Measurements from ENCODE around the gene NSG1. TPM values are rescaled to one million over a fixed set of nuclear protein-coding genes. Genes with fewer than 3 reads are reported as not detected.

The NSG1 gene
- total and polyA plus RNA-seq, 2 of the 4 experiments (the other 2 are of a cell fraction): 0.72 to 1.6 TPM

DNA sequence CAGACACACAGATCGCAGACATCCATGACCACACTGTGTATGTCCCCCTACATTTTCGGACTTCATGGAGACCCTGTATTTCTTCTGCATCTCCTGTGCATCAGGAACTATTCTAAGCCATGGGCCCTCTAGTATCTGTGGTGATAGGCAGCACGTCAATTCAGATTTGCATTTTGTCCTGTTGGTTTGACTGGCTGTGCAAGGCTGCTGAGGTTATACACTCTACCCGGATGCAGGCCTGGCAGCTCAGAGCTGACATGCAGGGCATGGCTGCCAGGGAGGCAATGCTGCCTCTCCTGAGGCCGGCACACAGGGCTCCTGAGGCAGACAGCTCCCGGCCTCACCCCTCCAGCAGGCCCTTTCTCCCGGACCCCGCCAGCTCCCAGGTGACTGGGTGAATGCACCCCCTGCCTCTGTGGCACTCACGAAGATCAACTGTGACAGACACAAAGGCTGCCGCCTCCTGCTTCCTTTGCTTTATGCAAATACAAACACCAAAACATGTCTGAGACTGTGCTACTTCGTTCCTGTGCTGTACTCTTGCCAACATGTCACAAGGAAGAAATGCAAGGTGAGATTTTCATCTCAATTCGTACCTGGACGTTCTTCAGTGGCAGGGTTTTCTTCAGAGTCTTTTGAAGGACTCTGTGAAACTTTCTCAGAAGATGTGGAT lies 51.0 kb downstream of the NSG1 start:
- 96% methylated on average over 5 of the region's 13 CpGs; no CpG with 5 or more reads in 1 of the 2 experiments for WGBS, 2 experiments (ENCODE audit: extremely low coverage in 2 of 2, insufficient read length in 1 of 2)
- peaks cover 18% of the 10 kb centered on the region for H3K9me1 ChIP-seq (ENCODE audit: insufficient read depth, low read length)
- H2BK20ac ChIP-seq (ENCODE audit: low read depth, low read length): no peak overlapping the region
- H3K4me2 ChIP-seq (ENCODE audit: low read depth, low read length): no peak overlapping the region
- POLR2A ChIA-PET (ENCODE audit: unreplicated experiment): no interaction called here
- dilution Hi-C loops (cut with HindIII; ENCODE audit: low sequenced_read_pairs, unreplicated experiment) (no loop called here), in situ Hi-C loops (cut with MboI; ENCODE audit: low sequenced_read_pairs) (no loop called here), intact Hi-C loops (cut with micrococcal nuclease) (no loop called here)
- no peak overlapping the region for H2AK5ac ChIP-seq (ENCODE audit: low read depth, low read length)
- H3K9ac ChIP-seq (ENCODE audit: low read depth, low read length): no peak overlapping the region
- no peak overlapping the region for H3K4me3 ChIP-seq (ENCODE audit: insufficient read depth, low read depth, low read length)
- no peak overlapping the region for H2BK120ac ChIP-seq (ENCODE audit: low read depth, low read length)
- no peak overlapping the region for H3K27ac ChIP-seq (ENCODE audit: insufficient read depth, low read length)
- no peaks in the 10 kb centered on the region for H3K27me3 ChIP-seq (ENCODE audit: control insufficient read depth, insufficient read depth, low read length)
- no peak overlapping the region for H4K91ac ChIP-seq (ENCODE audit: insufficient read depth, low read depth, low read length)
- H4K20me1 ChIP-seq (ENCODE audit: insufficient read depth, low read length): peaks cover 7% of the 10 kb centered on the region
- H3K4ac ChIP-seq (ENCODE audit: low read depth, low read length): no peak overlapping the region; the same call in 1 of the 2 replicates
- no peaks in the 10 kb centered on the region for H3K9me3 ChIP-seq (ENCODE audit: control insufficient read depth, insufficient read depth, low read length)
- no peak overlapping the region for H4K5ac ChIP-seq (ENCODE audit: low read depth, low read length)
- no peak overlapping the region for H2BK15ac ChIP-seq (ENCODE audit: low read depth, low read length)
- no peak overlapping the region for H3K14ac ChIP-seq (replicated peaks; ENCODE audit: low read depth, low read length)
- no peak overlapping the region for H3K56ac ChIP-seq (ENCODE audit: extremely low read depth, insufficient read depth, low read length)
- no TSS peak for BruUV-seq (replicated peaks)
- no peak overlapping the region for H2AK9ac ChIP-seq (replicated peaks; ENCODE audit: low read depth, low read length, poor library complexity)
- H4K8ac ChIP-seq (ENCODE audit: low read depth in 2 of 2, low read length in 2 of 2): no peak overlapping the region
- H3K36me3 ChIP-seq (ENCODE audit: control insufficient read depth, insufficient read depth, low read length): peaks cover 14% of the 10 kb centered on the region
- H2BK5ac ChIP-seq (ENCODE audit: low read depth, low read length, poor library complexity, severe bottlenecking): no peak overlapping the region
- peaks cover 7% of the 10 kb centered on the region for H3K4me1 ChIP-seq (ENCODE audit: control insufficient read depth, insufficient read depth, low read length)
- no peak for ATAC-seq (ENCODE audit: low read depth)
- H3K18ac ChIP-seq (ENCODE audit: low read depth, low read length): no peak overlapping the region
- H2AFZ ChIP-seq (replicated peaks; ENCODE audit: low read length, poor library complexity): peak overlapping the region; percentile 15
- no peak for DNase-seq
- H3K79me1 ChIP-seq (ENCODE audit: low read depth in 1 of 2, low read length in 2 of 2): peaks cover 0 to 11% of the 10 kb centered on the region in 2 experiments; a peak in 1 of 4 replicates
- H3K23ac ChIP-seq (ENCODE audit: low read depth, low read length): no peak overlapping the region
- TF ChIP-seq MXI1 (IDR thresholded peaks at IDR 0.05; ENCODE audit: borderline replicate concordance, low read depth, low read length): no peak
- no peak for TF ChIP-seq POLR2A (IDR thresholded peaks at IDR 0.05; ENCODE audit: low read depth, low read length)
- TF ChIP-seq, protein P1, sequence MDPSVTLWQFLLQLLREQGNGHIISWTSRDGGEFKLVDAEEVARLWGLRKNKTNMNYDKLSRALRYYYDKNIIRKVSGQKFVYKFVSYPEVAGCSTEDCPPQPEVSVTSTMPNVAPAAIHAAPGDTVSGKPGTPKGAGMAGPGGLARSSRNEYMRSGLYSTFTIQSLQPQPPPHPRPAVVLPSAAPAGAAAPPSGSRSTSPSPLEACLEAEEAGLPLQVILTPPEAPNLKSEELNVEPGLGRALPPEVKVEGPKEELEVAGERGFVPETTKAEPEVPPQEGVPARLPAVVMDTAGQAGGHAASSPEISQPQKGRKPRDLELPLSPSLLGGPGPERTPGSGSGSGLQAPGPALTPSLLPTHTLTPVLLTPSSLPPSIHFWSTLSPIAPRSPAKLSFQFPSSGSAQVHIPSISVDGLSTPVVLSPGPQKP (IDR thresholded peaks at IDR 0.05; ENCODE audit: borderline replicate concordance, low read depth, low read length): no peak
- no peak for TF ChIP-seq RCOR1 (IDR thresholded peaks at IDR 0.05; ENCODE audit: insufficient replicate concordance, low read length)
- TF ChIP-seq CHD1 (IDR thresholded peaks at IDR 0.05; ENCODE audit: low read depth, low read length): no peak
- no peak for TF ChIP-seq CEBPB (IDR thresholded peaks at IDR 0.05; ENCODE audit: low read depth, low read length)
- no peak for TF ChIP-seq MAFK (IDR thresholded peaks at IDR 0.05; ENCODE audit: low read depth, low read length)
- TF ChIP-seq NFE2L2 (IDR thresholded peaks at IDR 0.05; ENCODE audit: low read depth, low read length): no peak
- no peak for TF ChIP-seq BHLHE40 (IDR thresholded peaks at IDR 0.05; ENCODE audit: low read depth, low read length)
- no peak for TF ChIP-seq RFX5 (IDR thresholded peaks at IDR 0.05; ENCODE audit: low read depth, low read length)
- TF ChIP-seq SMC3 (IDR thresholded peaks at IDR 0.05; ENCODE audit: low read depth, low read length): no peak
- no peak for TF ChIP-seq FOS (IDR thresholded peaks at IDR 0.05; ENCODE audit: low read depth, low read length)
- TF ChIP-seq, protein P2, sequence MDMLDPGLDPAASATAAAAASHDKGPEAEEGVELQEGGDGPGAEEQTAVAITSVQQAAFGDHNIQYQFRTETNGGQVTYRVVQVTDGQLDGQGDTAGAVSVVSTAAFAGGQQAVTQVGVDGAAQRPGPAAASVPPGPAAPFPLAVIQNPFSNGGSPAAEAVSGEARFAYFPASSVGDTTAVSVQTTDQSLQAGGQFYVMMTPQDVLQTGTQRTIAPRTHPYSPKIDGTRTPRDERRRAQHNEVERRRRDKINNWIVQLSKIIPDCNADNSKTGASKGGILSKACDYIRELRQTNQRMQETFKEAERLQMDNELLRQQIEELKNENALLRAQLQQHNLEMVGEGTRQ (IDR thresholded peaks at IDR 0.05; ENCODE audit: low read depth, low read length): no peak
- no peak for TF ChIP-seq RAD21 (IDR thresholded peaks at IDR 0.05; ENCODE audit: low read length)
- TF ChIP-seq, protein P3, sequence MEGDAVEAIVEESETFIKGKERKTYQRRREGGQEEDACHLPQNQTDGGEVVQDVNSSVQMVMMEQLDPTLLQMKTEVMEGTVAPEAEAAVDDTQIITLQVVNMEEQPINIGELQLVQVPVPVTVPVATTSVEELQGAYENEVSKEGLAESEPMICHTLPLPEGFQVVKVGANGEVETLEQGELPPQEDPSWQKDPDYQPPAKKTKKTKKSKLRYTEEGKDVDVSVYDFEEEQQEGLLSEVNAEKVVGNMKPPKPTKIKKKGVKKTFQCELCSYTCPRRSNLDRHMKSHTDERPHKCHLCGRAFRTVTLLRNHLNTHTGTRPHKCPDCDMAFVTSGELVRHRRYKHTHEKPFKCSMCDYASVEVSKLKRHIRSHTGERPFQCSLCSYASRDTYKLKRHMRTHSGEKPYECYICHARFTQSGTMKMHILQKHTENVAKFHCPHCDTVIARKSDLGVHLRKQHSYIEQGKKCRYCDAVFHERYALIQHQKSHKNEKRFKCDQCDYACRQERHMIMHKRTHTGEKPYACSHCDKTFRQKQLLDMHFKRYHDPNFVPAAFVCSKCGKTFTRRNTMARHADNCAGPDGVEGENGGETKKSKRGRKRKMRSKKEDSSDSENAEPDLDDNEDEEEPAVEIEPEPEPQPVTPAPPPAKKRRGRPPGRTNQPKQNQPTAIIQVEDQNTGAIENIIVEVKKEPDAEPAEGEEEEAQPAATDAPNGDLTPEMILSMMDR (conservative IDR thresholded peaks at IDR 0.05; ENCODE audit: low read depth, low read length): no peak
- TF ChIP-seq MAZ (IDR thresholded peaks at IDR 0.05; ENCODE audit: borderline replicate concordance, low read depth, low read length): no peak
- CTCF ChIA-PET: no interaction called here
